NOMO-1 treated with DMSO at 0.1 percent for 48 hours (cell line): Measurements from ENCODE around the gene NF1.
"Not testable (repeated sequence)": the region's sequence is repeated elsewhere in the genome, so short reads cannot be mapped to it uniquely, and the experiment has no call there.

Experiments used
- DNase-seq: peaks from one replicate; lab custom pipeline; 2025; ENCODE audit not compliant: unreplicated experiment; lab: John Stamatoyannopoulos, UW

Gene NF1

GRCh38 chr17:31172388-31172787 is 77.6 kb downstream of the NF1 start:
- no peak for DNase-seq

GRCh38 chr17:31174215-31174614 is 79.4 kb downstream of the NF1 start:
- no peak for DNase-seq

GRCh38 chr17:31175237-31175636 is 80.5 kb downstream of the NF1 start:
- no peak for DNase-seq

- not testable (repeated sequence) for DNase-seq
These were observed 81.4 kb downstream of the NF1 start for GRCh38 chr17:31176143-31176542.

- not testable (repeated sequence) for DNase-seq
These were observed 84.2 kb downstream of the NF1 start for GRCh38 chr17:31178951-31179350.

- DNase-seq = no peak
These were observed 100.5 kb downstream of the NF1 start for GRCh38 chr17:31195305-31195704.

- no peak for DNase-seq
These were observed 103.2 kb downstream of the NF1 start for GRCh38 chr17:31198026-31198425.

- not testable (repeated sequence) for DNase-seq
These were observed 103.9 kb downstream of the NF1 start for GRCh38 chr17:31198666-31199065.

GRCh38 chr17:31200287-31200686 is 105.5 kb downstream of the NF1 start:
- no peak for DNase-seq

GRCh38 chr17:31202968-31203367 is 108.2 kb downstream of the NF1 start:
- DNase-seq = no peak

GRCh38 chr17:31211352-31212012 is 116.7 kb downstream of the NF1 start:
- no peak for DNase-seq

- peak; percentile 47 for DNase-seq
These were observed 121.4 kb downstream of the NF1 start for GRCh38 chr17:31216031-31216751.

GRCh38 chr17:31224366-31224765 is 129.6 kb downstream of the NF1 start:
- DNase-seq = no peak

GRCh38 chr17:31225831-31226230 is 131.1 kb downstream of the NF1 start:
- peak; percentile 92 for DNase-seq

GRCh38 chr17:31226373-31226772 is 131.6 kb downstream of the NF1 start:
- DNase-seq = peak; percentile 20

GRCh38 chr17:31226950-31227349 is 132.2 kb downstream of the NF1 start:
- no peak for DNase-seq

GRCh38 chr17:31231852-31232251 is 137.1 kb downstream of the NF1 start:
- DNase-seq = peak; percentile 17

- no peak for DNase-seq
These were observed 140.3 kb downstream of the NF1 start for GRCh38 chr17:31235110-31235509.

GRCh38 chr17:31236137-31236536 is 141.4 kb downstream of the NF1 start:
- no peak for DNase-seq

GRCh38 chr17:31236712-31237111 is 141.9 kb downstream of the NF1 start:
- no peak for DNase-seq

GRCh38 chr17:31241116-31241515 is 146.3 kb downstream of the NF1 start:
- DNase-seq = no peak

GRCh38 chr17:31248986-31249834 is 154.4 kb downstream of the NF1 start:
- no peak for DNase-seq
